ENCODE data around the gene AATF. TPM values are rescaled to one million over a fixed set of nuclear protein-coding genes. Genes with fewer than 3 reads are reported as not detected.

AATF gene
- polyA plus RNA-seq, 1 donor, result 33.4 TPM

DNA sequence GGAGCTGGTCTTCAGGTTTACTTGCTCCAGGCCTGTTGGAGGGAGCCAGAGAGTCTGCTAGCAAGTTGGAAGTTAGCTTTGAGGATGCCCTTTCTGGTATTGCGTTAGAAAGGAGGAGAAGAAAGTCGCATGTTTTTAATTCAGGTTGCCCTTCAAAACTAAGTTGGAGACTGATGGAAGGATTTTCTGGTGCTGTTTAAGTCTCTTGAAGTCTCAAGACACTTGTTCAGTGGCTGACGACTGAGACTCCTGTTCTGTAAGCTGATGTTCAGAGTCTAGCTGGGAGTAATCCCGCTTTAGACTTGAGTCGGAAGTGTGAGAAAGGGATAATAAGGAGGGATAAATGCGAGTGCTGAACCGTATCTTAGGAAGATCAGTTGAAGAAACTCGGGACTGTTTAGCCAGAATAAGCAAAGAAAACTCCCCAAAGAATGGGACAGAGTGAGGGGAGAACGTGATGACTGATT, 740 bp downstream of the AATF start:
- Histone ChIP-seq H3K27ac (ENCODE audit: low read length) (peak overlapping the region; percentile 92), H3K27me3 (ENCODE audit: control insufficient read depth, insufficient read depth, low read length) (peaks cover 38% of the 10 kb centered on the region), H3K9me3 (ENCODE audit: control insufficient read depth, low read depth, low read length) (no peaks in the 10 kb centered on the region), H3K4me3 (ENCODE audit: low read length) (peak overlapping the region; percentile 96), H3K36me3 (ENCODE audit: control insufficient read depth, insufficient read depth, low read length) (peaks cover 30% of the 10 kb centered on the region), H3K4me1 (ENCODE audit: control insufficient read depth, insufficient read depth, low read length) (peaks cover 15% of the 10 kb centered on the region)
- DNase-seq, result no peak
- WGBS (ENCODE audit: insufficient coverage, low lambda C conversion rate), result 0% methylated on average over 2 of the region's 9 CpGs

DNA sequence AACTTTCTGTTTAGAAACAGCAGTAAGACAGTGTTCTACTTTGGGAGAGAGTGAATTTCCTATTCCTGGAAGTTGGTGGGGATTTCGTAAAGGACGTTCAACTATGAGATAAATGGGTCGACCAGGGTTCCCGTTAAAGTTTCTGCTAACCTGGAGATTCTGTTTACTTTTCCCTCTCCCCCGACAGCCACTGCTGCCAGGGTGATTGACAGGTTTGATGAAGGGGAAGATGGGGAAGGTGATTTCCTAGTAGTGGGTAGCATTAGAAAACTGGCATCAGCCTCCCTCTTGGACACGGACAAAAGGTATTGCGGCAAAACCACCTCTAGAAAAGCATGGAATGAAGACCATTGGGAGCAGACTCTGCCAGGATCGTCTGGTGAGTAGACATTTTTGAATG, 1.3 kb downstream of the AATF start:
- no CpG with 5 or more reads among the region's 8 CpGs for WGBS (ENCODE audit: insufficient coverage, low lambda C conversion rate)
- Histone ChIP-seq H3K4me1 (ENCODE audit: control insufficient read depth, insufficient read depth, low read length) (peaks cover 15% of the 10 kb centered on the region), H3K9me3 (ENCODE audit: control insufficient read depth, low read depth, low read length) (no peaks in the 10 kb centered on the region), H3K4me3 (ENCODE audit: low read length) (peak overlapping the region; percentile 96), H3K27ac (ENCODE audit: low read length) (no peak overlapping the region), H3K27me3 (ENCODE audit: control insufficient read depth, insufficient read depth, low read length) (peaks cover 33% of the 10 kb centered on the region), H3K36me3 (ENCODE audit: control insufficient read depth, insufficient read depth, low read length) (peaks cover 35% of the 10 kb centered on the region)
- no peak for DNase-seq

DNA sequence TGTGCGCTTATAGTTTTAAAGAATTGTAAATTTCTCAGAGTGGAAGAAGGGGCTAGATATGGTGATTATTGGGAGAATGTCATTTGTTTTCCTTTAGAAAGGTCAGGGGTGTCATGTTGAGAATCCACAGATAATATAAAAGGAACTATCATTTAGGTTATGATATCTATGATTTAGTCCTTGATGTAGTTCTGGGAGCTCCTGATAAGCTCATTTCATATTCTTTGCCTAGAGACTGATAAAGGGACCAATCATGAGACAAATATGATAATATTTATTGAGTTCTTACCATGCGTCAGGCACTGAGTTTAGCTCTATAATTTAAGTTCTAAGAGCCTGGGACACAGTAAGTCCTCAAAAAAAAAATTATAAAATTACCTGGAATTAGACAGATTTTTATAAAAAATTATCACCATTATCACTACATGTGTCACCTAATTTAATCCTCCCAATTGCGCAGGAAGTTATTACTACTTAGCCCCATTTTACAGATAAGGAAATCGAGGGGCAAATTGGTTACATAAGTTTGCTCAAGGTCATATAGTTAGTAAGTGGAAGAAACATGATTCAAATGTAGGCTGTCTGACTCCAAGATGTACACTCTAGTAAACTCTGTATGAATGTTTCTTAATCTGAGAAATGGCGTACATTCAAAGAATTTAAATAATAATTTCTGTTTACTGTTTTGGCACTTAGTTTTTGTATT, 2.5 kb downstream of the AATF start:
- Histone ChIP-seq H3K9me3 (ENCODE audit: control insufficient read depth, low read depth, low read length) (no peaks in the 10 kb centered on the region), H3K4me3 (ENCODE audit: low read length) (no peak overlapping the region), H3K4me1 (ENCODE audit: control insufficient read depth, insufficient read depth, low read length) (peaks cover 15% of the 10 kb centered on the region), H3K27ac (ENCODE audit: low read length) (no peak overlapping the region), H3K36me3 (ENCODE audit: control insufficient read depth, insufficient read depth, low read length) (peaks cover 46% of the 10 kb centered on the region), H3K27me3 (ENCODE audit: control insufficient read depth, insufficient read depth, low read length) (peaks cover 21% of the 10 kb centered on the region)
- DNase-seq, result no peak
- WGBS (ENCODE audit: insufficient coverage, low lambda C conversion rate), result 100% methylated on average over 1 of the region's 5 CpGs

DNA sequence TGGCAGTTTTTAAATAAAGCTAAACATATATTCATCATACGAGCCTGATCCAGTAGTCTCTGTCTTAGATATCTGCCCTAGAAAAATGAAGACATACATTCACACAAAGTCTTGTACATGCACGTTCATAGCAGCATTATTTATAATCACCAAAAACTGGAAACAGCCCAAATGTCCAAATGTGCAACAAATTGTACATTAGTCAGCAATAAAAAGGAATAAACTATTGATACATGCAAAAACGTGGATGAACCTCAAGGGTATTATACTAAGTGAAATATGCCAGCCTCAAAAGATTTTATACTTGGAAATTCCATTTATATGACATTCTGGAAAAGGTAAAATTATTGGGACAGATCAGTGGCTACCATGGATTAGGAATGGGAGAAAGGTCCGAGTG, 22.8 kb downstream of the AATF start:
- WGBS (ENCODE audit: insufficient coverage, low lambda C conversion rate), result 100% methylated on average over 2 of the region's 4 CpGs
- Histone ChIP-seq H3K36me3 (ENCODE audit: control insufficient read depth, insufficient read depth, low read length) (peaks cover 3% of the 10 kb centered on the region), H3K4me1 (ENCODE audit: control insufficient read depth, insufficient read depth, low read length) (no peaks in the 10 kb centered on the region), H3K27ac (ENCODE audit: low read length) (no peak overlapping the region), H3K27me3 (ENCODE audit: control insufficient read depth, insufficient read depth, low read length) (no peaks in the 10 kb centered on the region), H3K4me3 (ENCODE audit: low read length) (no peak overlapping the region), H3K9me3 (ENCODE audit: control insufficient read depth, low read depth, low read length) (no peaks in the 10 kb centered on the region)
- DNase-seq, result no peak

DNA sequence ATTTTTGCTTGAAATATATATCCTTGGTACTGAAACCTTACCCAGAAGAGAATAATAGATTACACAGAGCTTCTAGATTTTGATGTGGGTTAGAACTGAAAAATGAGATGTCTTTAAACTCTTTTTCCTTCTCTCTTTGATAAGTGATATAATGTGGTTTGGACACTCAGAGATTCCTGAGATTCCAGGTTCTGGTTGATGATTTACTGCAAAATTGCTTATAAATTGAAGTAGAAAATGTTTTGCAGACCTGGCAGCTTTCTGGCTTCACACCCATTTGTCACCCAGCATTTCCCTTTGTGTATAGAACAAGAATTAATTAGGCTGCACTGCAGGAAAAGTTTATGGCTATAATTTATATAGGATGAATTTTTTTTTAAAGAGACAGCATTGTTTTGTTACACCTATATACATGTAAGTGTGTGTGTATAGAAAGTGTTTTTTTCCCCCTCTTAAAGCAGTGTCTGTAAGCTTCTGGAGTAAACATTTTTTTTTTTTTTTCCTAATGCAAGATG, 23.5 kb downstream of the AATF start:
- H3K4me1 ChIP-seq (ENCODE audit: control insufficient read depth, insufficient read depth, low read length), result no peaks in the 10 kb centered on the region
- H3K4me3 ChIP-seq (ENCODE audit: low read length), result no peak overlapping the region
- no peaks in the 10 kb centered on the region for H3K9me3 ChIP-seq (ENCODE audit: control insufficient read depth, low read depth, low read length)
- H3K27me3 ChIP-seq (ENCODE audit: control insufficient read depth, insufficient read depth, low read length), result no peaks in the 10 kb centered on the region
- H3K36me3 ChIP-seq (ENCODE audit: control insufficient read depth, insufficient read depth, low read length), result peaks cover 3% of the 10 kb centered on the region
- DNase-seq, result no peak
- H3K27ac ChIP-seq (ENCODE audit: low read length), result no peak overlapping the region

DNA sequence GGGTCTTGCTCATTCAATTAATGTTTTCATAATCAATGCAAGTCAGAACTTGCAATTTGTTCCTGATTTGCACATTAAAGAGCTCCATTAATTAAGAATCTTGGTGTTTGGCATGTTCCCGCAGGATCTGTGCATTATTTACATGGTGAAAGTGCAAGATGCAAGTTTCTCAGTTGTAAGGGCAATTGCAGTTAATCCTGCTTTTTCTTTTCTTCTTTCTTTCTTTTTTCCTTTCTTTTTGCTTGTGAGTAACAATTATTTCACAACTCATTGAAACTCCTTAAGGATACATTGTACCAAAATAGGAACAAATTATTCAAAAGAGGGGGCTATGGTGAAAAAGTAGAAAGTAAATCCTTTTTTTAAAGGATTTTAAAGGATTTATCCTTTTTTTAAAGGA, 24.2 kb downstream of the AATF start:
- WGBS (ENCODE audit: insufficient coverage, low lambda C conversion rate), result 80% methylated on average over 1 of the region's 1 CpG
- Histone ChIP-seq H3K9me3 (ENCODE audit: control insufficient read depth, low read depth, low read length) (no peaks in the 10 kb centered on the region), H3K27me3 (ENCODE audit: control insufficient read depth, insufficient read depth, low read length) (no peaks in the 10 kb centered on the region), H3K36me3 (ENCODE audit: control insufficient read depth, insufficient read depth, low read length) (peaks cover 3% of the 10 kb centered on the region), H3K27ac (ENCODE audit: low read length) (no peak overlapping the region), H3K4me1 (ENCODE audit: control insufficient read depth, insufficient read depth, low read length) (no peaks in the 10 kb centered on the region), H3K4me3 (ENCODE audit: low read length) (no peak overlapping the region)
- no peak for DNase-seq

DNA sequence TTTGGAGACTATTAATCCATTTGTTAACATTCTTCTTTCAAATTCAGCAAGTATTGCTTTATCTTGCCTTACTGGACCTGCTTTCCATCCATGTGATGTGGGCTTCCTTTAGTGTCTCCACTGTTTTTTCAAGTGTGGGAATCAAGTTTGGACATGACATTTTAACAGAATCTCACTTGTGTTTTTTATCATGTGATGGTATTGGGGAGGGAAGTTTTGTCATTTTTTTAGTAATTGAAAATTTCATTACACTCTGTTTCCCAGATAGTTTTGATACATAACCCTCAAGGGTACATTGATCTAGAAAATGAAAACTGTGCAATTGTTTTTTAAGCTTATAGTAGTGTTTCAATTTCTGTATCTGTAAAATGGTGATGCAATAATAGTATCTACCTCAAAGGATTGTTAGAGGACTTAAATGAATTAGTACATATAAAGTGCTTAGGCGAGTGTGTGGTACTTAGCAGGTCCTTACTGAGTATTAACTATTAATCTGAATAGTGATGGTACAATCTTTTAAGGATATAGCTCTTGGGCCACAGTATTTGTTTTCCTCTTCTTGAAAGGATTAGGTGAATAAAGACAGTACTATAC, 27.3 kb downstream of the AATF start:
- Histone ChIP-seq H3K4me1 (ENCODE audit: control insufficient read depth, insufficient read depth, low read length) (no peaks in the 10 kb centered on the region), H3K27me3 (ENCODE audit: control insufficient read depth, insufficient read depth, low read length) (no peaks in the 10 kb centered on the region), H3K4me3 (ENCODE audit: low read length) (no peak overlapping the region), H3K36me3 (ENCODE audit: control insufficient read depth, insufficient read depth, low read length) (no peaks in the 10 kb centered on the region), H3K27ac (ENCODE audit: low read length) (no peak overlapping the region), H3K9me3 (ENCODE audit: control insufficient read depth, low read depth, low read length) (no peaks in the 10 kb centered on the region)
- no peak for DNase-seq
- no CpG with 5 or more reads among the region's 1 CpG for WGBS (ENCODE audit: insufficient coverage, low lambda C conversion rate)

DNA sequence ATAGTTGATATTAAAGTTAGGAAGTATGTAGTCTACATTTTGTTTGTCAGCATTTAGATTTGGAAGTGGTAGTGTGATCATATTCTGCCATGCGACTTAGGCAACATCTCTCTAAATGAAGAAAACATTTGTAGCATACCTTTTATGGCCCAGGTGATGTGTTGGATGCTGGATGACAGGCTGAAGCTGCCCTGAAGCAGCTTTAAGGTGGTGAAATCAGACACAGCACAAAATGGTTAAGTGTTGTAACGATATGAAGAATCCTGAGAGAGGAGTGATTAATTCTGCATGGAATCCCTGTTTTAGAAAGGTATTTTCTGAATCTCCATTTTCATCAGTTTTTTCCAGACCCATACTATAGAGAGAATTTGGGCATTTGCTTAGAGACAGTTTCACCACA, 28.3 kb downstream of the AATF start:
- H3K27me3 ChIP-seq (ENCODE audit: control insufficient read depth, insufficient read depth, low read length), result no peaks in the 10 kb centered on the region
- WGBS (ENCODE audit: insufficient coverage, low lambda C conversion rate), result no CpG with 5 or more reads among the region's 2 CpGs
- H3K27ac ChIP-seq (ENCODE audit: low read length), result no peak overlapping the region

DNA sequence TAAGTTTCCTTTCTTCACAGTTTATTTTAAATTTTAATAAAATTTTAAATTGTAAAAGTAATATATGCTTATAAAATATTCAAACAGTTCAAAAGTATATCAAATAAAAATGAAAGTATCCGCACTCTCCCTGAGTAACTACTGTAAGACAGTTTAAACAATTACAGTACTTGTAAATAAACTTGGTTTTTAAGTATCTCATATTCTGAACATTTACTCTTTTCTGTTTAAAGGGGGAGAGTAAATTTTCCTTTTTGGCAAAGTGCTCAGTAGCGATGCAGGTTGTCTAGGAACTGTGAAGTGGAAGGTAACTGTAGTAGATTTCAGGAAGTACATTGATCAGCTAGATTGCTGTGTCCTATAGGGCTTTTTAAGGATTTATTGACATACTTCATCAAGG, 28.8 kb downstream of the AATF start:
- Histone ChIP-seq H3K36me3 (ENCODE audit: control insufficient read depth, insufficient read depth, low read length) (peaks cover 2% of the 10 kb centered on the region), H3K27ac (ENCODE audit: low read length) (no peak overlapping the region), H3K9me3 (ENCODE audit: control insufficient read depth, low read depth, low read length) (no peaks in the 10 kb centered on the region), H3K27me3 (ENCODE audit: control insufficient read depth, insufficient read depth, low read length) (no peaks in the 10 kb centered on the region), H3K4me1 (ENCODE audit: control insufficient read depth, insufficient read depth, low read length) (no peaks in the 10 kb centered on the region), H3K4me3 (ENCODE audit: low read length) (no peak overlapping the region)
- 100% methylated on average over 1 of the region's 2 CpGs for WGBS (ENCODE audit: insufficient coverage, low lambda C conversion rate)
- DNase-seq, result no peak

More for the DNA sequence above, 28.3 kb downstream of the AATF start:
- Histone ChIP-seq H3K9me3 (ENCODE audit: control insufficient read depth, low read depth, low read length) (no peaks in the 10 kb centered on the region), H3K4me1 (ENCODE audit: control insufficient read depth, insufficient read depth, low read length) (no peaks in the 10 kb centered on the region), H3K36me3 (ENCODE audit: control insufficient read depth, insufficient read depth, low read length) (no peaks in the 10 kb centered on the region), H3K4me3 (ENCODE audit: low read length) (no peak overlapping the region)
- no peak for DNase-seq

DNA sequence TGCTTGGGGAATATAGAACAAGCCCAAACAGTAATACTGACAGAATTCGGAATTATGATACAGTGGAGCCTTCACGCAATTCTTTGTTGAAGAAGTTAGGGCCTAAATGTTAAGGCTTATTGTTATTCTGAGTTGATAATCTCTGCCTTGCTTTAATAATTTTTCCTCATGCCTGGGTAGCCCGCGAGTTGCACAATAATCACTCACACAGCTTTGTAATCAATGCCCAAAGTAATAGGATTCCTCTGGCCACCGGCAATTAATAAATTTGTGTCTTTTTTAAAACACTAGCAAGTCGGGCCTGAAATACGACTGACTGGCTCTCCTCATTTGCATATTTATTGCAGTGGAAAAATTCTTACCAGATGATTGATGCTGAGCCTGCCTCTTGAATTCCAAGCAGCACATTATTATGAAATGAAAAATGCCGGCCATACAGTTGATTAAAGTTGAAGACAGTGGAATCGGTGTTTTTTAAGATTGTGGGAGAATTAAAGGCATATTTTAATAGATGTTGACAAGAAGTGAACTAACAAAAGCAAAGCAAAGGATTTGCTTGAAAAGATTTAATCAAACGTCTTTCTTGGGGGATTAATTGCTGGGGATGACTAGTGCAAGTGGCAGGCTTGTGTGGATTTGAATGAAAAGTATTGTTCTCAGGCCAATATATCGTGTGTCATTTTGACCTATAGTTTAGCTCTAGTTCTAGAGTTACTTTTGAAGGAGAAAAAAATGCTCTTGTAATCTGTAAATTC, 30.2 kb downstream of the AATF start:
- no peak for DNase-seq
- Histone ChIP-seq H3K4me1 (ENCODE audit: control insufficient read depth, insufficient read depth, low read length) (no peaks in the 10 kb centered on the region), H3K9me3 (ENCODE audit: control insufficient read depth, low read depth, low read length) (no peaks in the 10 kb centered on the region), H3K27ac (ENCODE audit: low read length) (no peak overlapping the region), H3K4me3 (ENCODE audit: low read length) (no peak overlapping the region), H3K36me3 (ENCODE audit: control insufficient read depth, insufficient read depth, low read length) (peaks cover 2% of the 10 kb centered on the region), H3K27me3 (ENCODE audit: control insufficient read depth, insufficient read depth, low read length) (no peaks in the 10 kb centered on the region)
- 77% methylated on average over 7 of the region's 11 CpGs for WGBS (ENCODE audit: insufficient coverage, low lambda C conversion rate)

Measured in large intestine (tissue), 3 donors.